PFSK-1 (cell line): ENCODE data around the gene FRMD3.

ENCODE experiments used
- FOXP2 ChIP-seq: optimal IDR thresholded peaks from 2 replicates; pipeline ENCODE3; 2011; ENCODE audit warnings: borderline replicate concordance, control low read depth, inconsistent platforms; ENCODE audit not compliant: insufficient read depth; ENCODE audit errors: extremely low read length, extremely low read depth
- POLR2AphosphoS5 ChIP-seq: IDR thresholded peaks from 2 replicates; pipeline ENCODE4 v1.6.1; 2012; ENCODE audit warnings: low read depth, mild to moderate bottlenecking, control low read depth, low read length, moderate library complexity
- REST ChIP-seq, 2 experiments: IDR thresholded peaks; 2 replicates each; pipeline versions ENCODE4 v1.6.1 to v1.8.0; 2011 to 2012; ENCODE audit warnings: low read depth in 2 of 2, low read length in 2 of 2, control low read depth in 1 of 2, inconsistent platforms in 1 of 2, mild to moderate bottlenecking in 1 of 2, moderate library complexity in 1 of 2; ENCODE audit not compliant: insufficient read depth in 1 of 2
- SIN3A ChIP-seq: IDR thresholded peaks from 2 replicates; pipeline ENCODE4 v1.6.1; 2012; ENCODE audit warnings: mild to moderate bottlenecking, low read length, moderate library complexity, borderline replicate concordance; ENCODE audit not compliant: insufficient read depth
- TAF1 ChIP-seq: IDR thresholded peaks from 2 replicates; pipeline ENCODE4 v1.6.1; 2012; ENCODE audit warnings: low read length, control low read depth, borderline replicate concordance; ENCODE audit not compliant: insufficient read depth

FRMD3 gene

DNA sequence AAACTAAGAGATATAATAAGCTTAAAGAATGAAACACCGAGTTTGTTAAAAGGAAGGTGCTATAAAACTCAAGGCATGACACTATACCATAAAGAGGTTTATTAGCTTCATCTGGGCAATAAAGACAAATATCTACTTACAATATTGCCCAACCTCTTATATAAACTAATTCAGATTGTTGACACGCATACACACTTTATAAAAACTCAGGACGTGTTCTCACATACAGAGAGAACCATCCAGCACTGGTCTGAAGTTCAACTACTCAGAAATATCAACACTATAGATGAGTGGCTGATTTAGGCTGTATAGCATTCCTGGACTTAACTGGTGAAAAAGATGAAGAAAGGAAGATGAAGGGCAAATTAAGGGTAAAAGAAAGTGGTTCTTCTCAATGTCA, 81.2 kb downstream of the FRMD3 start:
- TF ChIP-seq FOXP2 (no peak), TAF1 (no peak), REST (IDR thresholded peaks at IDR 0.05; ENCODE audit: insufficient read depth in 1 of 2, low read depth in 2 of 2, low read length in 2 of 2) (no peak), POLR2AphosphoS5 (no peak), SIN3A (no peak)

DNA sequence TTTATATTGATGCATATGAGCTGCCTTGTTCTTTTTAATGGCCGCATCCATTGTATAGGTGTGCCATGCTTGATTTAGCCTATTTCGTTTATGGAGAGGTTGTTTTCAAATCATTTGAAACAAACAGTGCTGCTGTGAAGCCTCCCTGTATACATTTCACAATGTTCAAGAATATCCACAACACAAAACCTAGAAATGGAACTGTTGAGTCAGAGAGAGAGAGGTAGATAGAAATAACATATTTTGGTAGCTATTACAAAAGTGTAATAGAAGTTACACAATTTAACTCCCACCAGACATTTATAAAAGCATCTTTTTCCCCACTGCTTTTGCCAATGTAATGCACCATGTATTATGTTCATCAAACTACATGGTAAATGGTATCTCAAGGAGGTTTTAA, 82.0 kb downstream of the FRMD3 start:
- TF ChIP-seq POLR2AphosphoS5 (no peak), TAF1 (no peak), FOXP2 (no peak), REST (IDR thresholded peaks at IDR 0.05; ENCODE audit: insufficient read depth in 1 of 2, low read depth in 2 of 2, low read length in 2 of 2) (no peak)

DNA sequence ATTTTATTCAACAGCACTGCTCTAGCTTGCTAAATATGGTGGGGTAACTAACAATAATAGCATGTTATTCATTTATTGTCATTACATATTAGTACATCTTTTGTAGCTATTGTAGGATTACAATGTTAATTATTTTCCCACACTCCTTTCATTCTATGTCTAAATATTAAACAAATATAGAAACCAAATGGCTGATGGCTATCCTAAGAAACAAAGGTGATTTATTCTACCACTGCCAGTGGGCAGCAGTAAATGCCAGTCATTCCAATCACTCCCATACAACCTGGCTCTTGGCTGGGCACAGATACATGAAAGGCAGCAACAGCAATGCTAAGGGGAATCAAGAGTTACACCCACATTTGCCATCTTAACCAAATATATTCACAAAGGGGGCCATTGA, 84.1 kb downstream of the FRMD3 start:
- TF ChIP-seq REST (IDR thresholded peaks at IDR 0.05; ENCODE audit: insufficient read depth in 1 of 2, low read depth in 2 of 2, low read length in 2 of 2) (no peak), POLR2AphosphoS5 (no peak), FOXP2 (no peak), TAF1 (no peak), SIN3A (no peak)

DNA sequence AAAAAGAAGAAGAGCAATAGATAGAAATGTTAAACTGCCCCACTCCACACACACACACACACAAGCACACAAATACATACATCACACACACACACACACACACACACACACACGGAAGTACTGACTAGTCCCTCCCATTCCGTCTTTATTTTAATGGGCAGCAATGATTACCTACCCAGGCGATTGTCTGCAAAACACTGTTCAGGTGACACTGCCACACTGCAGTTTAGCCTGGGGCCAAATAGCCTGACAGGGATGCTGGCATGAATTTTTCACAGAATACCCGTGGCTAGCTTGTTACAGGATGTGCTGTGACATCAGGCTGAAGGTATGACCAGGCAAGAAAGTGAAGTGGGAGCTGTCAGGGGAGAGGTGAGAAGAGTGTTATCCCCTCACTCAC, 86.9 kb downstream of the FRMD3 start:
- TF ChIP-seq REST (IDR thresholded peaks at IDR 0.05; ENCODE audit: insufficient read depth in 1 of 2, low read depth in 2 of 2, low read length in 2 of 2) (no peak), POLR2AphosphoS5 (no peak), TAF1 (no peak), FOXP2 (no peak), SIN3A (no peak)

DNA sequence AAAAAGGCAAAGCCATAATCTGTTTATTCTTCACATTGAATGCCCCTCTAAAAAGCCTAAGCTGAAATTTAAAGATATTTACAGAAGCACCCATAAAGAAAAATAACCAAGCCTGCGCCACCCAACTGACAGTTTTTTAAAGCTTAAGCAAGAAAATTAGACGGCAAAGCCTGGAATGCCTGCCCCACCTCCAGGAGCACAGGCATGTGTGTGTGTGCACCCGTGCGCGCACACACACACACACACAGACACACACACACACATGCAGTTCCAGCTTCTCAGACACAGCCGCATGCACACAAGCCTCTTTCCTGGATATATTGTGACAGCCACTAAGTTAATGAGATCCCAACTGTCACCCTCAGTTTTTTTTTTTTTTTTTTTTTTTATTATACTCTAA, 88.2 kb downstream of the FRMD3 start:
- TF ChIP-seq POLR2AphosphoS5 (no peak), SIN3A (no peak), REST (IDR thresholded peaks at IDR 0.05; ENCODE audit: insufficient read depth in 1 of 2, low read depth in 2 of 2, low read length in 2 of 2) (no peak), FOXP2 (no peak)
